Smooth muscle cell (in vitro differentiated cells): ENCODE measurements around the gene NET1. TPM values are rescaled to one million over a fixed set of nuclear protein-coding genes. Genes with fewer than 3 reads are reported as not detected.

Source experiments
- DNase-seq: peaks from one replicate; lab custom pipeline; 2025; ENCODE audit not compliant: unreplicated experiment; lab: John Stamatoyannopoulos, UW
- H2AFZ ChIP-seq: fragments of 200-600 bp; sonication (generic); 2 replicates; pipeline ENCODE4 v1.6.0; 2016; ENCODE audit warnings: antibody characterized with exemption, low read depth, mild to moderate bottlenecking
- H3F3A ChIP-seq: fragments of 200-600 bp; sonication (generic); 2 replicates; pipeline ENCODE4 v1.6.0; 2017; ENCODE audit warnings: antibody characterized with exemption, low read depth
- H3K27ac ChIP-seq: fragments of 200-600 bp; sonication (generic); 2 replicates; pipeline ENCODE4 v1.5.1; 2016; ENCODE audit warnings: low read depth, mild to moderate bottlenecking
- H3K27me3 ChIP-seq: fragments of 200-600 bp; sonication (generic); 2 replicates; pipeline ENCODE4 v1.6.1; 2016; ENCODE audit warnings: low read depth, mild to moderate bottlenecking
- H3K36me3 ChIP-seq: fragments of 200-600 bp; sonication (generic); 2 replicates; pipeline ENCODE4 v1.5.1; 2016; ENCODE audit warnings: low read depth
- H3K4me1 ChIP-seq: fragments of 200-600 bp; sonication (generic); 2 replicates; pipeline ENCODE4 v1.5.1; 2016; ENCODE audit warnings: low read depth
- H3K4me2 ChIP-seq: fragments of 200-600 bp; sonication (generic); 2 replicates; pipeline ENCODE4 v1.6.0; 2016; ENCODE audit warnings: mild to moderate bottlenecking
- H3K4me3 ChIP-seq: fragments of 200-600 bp; sonication (generic); 2 replicates; pipeline ENCODE4 v1.5.1; 2016; ENCODE audit warnings: mild to moderate bottlenecking
- H3K79me2 ChIP-seq: fragments of 200-600 bp; sonication (generic); 2 replicates; pipeline ENCODE4 v1.6.0; 2016; ENCODE audit warnings: low read depth, mild to moderate bottlenecking
- H3K9ac ChIP-seq: fragments of 200-600 bp; sonication (generic); 2 replicates; pipeline ENCODE4 v1.6.0; 2016; ENCODE audit warnings: low read depth
- H3K9me3 ChIP-seq: fragments of 200-600 bp; sonication (generic); replicated peaks from 2 replicates; pipeline ENCODE4 v1.5.1; 2016; ENCODE audit warnings: low read depth
- H4K20me1 ChIP-seq: fragments of 200-600 bp; sonication (generic); 2 replicates; pipeline ENCODE4 v1.6.0; 2016; ENCODE audit warnings: low read depth
- CTCF ChIP-seq: fragments of 200-600 bp; sonication (generic); IDR thresholded peaks from 2 replicates; pipeline ENCODE4 v1.5.1; 2017; ENCODE audit warnings: borderline replicate concordance, mild to moderate bottlenecking, antibody characterized with exemption; ENCODE audit not compliant: insufficient read depth, poor library complexity, severe bottlenecking
- whole genome bisulfite sequencing: methylation state at CpG from one replicate; pipeline ENCODE4 v1.1.7; 2016; ENCODE audit warnings: low lambda C conversion rate; 5-methylcytosine and 5-hydroxymethylcytosine counted together
- polyA plus RNA-seq: library from polyadenylated mRNA; unstranded; fragments of >200 nt; fragmentation: Nextera tagmentation; extraction: Ambion mirVana; gene quantifications from 2 replicates; pipeline ENCODE4 v1.2.1, GENCODE V29; 2016
- total RNA-seq: library from RNA; depleted of rRNA; stranded (reverse); fragments of >200 nt; gene quantifications from 2 replicates; pipeline ENCODE4 v1.2.3, GENCODE V29; 2014

The NET1 gene
- total and polyA plus RNA-seq, 2 experiments from 2014 or later, result 49.5 to 123 TPM

GRCh38 chr10:5399332-5399731 lies 13.0 kb upstream of the NET1 start:
- Histone ChIP-seq H3K9ac (no peak overlapping the region), H3K9me3 (no peaks in the 10 kb centered on the region), H3K4me3 (no peak overlapping the region), H3K4me1 (no peaks in the 10 kb centered on the region), H4K20me1 (no peaks in the 10 kb centered on the region), H3K27ac (no peak overlapping the region), H3K27me3 (no peaks in the 10 kb centered on the region), H3K36me3 (no peaks in the 10 kb centered on the region), H3K4me2 (no peak overlapping the region), H3K79me2 (no peaks in the 10 kb centered on the region), H2AFZ (no peak overlapping the region), H3F3A (no peaks in the 10 kb centered on the region)
- DNase-seq, result no peak
- TF ChIP-seq CTCF, result no peak
- 80% methylated on average over 6 of the region's 6 CpGs for WGBS

GRCh38 chr10:5400468-5401240 lies 11.7 kb upstream of the NET1 start:
- Histone ChIP-seq H3K4me1 (no peaks in the 10 kb centered on the region), H3K9me3 (no peaks in the 10 kb centered on the region), H3K4me3 (no peak overlapping the region), H3F3A (no peaks in the 10 kb centered on the region), H3K9ac (no peak overlapping the region), H3K4me2 (no peak overlapping the region), H3K36me3 (no peaks in the 10 kb centered on the region), H3K27me3 (no peaks in the 10 kb centered on the region), H3K27ac (no peak overlapping the region), H4K20me1 (no peaks in the 10 kb centered on the region), H2AFZ (no peak overlapping the region), H3K79me2 (no peaks in the 10 kb centered on the region)
- WGBS, result 94% methylated on average over 9 of the region's 9 CpGs
- no peak for TF ChIP-seq CTCF
- DNase-seq, result no peak

- Histone ChIP-seq H3K9me3 (no peaks in the 10 kb centered on the region), H3K27me3 (no peaks in the 10 kb centered on the region), H3K4me2 (no peak overlapping the region), H3K79me2 (no peaks in the 10 kb centered on the region), H3F3A (no peaks in the 10 kb centered on the region), H3K4me3 (no peak overlapping the region), H2AFZ (no peak overlapping the region), H3K4me1 (no peaks in the 10 kb centered on the region), H3K27ac (no peak overlapping the region), H3K9ac (no peak overlapping the region), H4K20me1 (no peaks in the 10 kb centered on the region), H3K36me3 (no peaks in the 10 kb centered on the region)
- TF ChIP-seq CTCF, result no peak
- WGBS, result 83% methylated on average over 3 of the region's 3 CpGs
- no peak for DNase-seq
Observed at GRCh38 chr10:5402798-5403197, 9.6 kb upstream of the NET1 start.
